ENCODE results near the gene CALU. TPM values are rescaled to one million over a fixed set of nuclear protein-coding genes. Genes with fewer than 3 reads are reported as not detected.
A peak's percentile ranks its signal among the peaks of the same experiment; 100 is the strongest.

CALU gene
- total RNA-seq, 1 donor from 2014 or later, result 131 TPM

DNA sequence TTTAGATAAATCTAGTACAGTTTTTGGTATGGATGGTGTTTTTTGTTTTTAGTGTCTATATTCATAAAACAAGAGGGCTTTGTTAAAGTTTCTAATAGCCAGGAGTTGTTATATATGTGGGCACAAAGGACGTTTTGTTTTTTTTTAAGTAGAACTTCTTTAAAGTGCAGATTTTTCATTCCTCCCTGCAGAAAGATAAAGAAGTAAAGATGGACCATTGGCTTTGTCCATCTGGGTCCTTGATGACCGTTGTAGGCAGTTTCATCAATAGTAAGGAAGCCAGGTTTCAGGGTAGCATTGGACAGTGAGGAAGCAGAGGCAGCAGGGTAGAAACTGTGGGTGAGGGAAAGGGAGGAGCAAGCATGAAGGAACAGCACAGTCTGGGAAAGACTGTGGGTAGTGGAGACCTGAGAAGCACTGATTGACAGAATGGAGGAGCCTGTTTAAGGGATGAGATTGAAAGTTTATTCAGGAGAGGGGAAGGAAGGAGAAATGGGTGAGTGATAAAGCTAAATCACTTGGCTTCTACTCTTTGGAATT, 5.3 kb downstream of the CALU start:
- Histone ChIP-seq H3K9ac (ENCODE audit: low read depth in 1 of 3, low read length in 3 of 3) (no peak overlapping the region), H3K9me3 (ENCODE audit: control insufficient read depth in 3 of 3, low read length in 3 of 3) (no peaks in the 10 kb centered on the region), H3K4me3 (ENCODE audit: low read length in 3 of 3) (no peak overlapping the region), H3K27ac (ENCODE audit: low read depth, low read length) (no peak overlapping the region), H3K4me1 (ENCODE audit: control insufficient read depth in 3 of 3, insufficient read depth in 3 of 3, low read length in 3 of 3) (peaks cover 15 to 29% (median 24%) of the 10 kb centered on the region in 3 donors), H3K27me3 (ENCODE audit: control insufficient read depth in 3 of 3, insufficient read depth in 3 of 3, low read length in 3 of 3) (no peaks in the 10 kb centered on the region), H3K36me3 (ENCODE audit: control insufficient read depth in 3 of 3, insufficient read depth in 3 of 3, low read length in 3 of 3) (peaks cover 9 to 10% (median 10%) of the 10 kb centered on the region in 3 donors)

- Histone ChIP-seq H3K4me3 (ENCODE audit: low read length in 3 of 3) (no peak overlapping the region), H3K27me3 (ENCODE audit: control insufficient read depth in 3 of 3, insufficient read depth in 3 of 3, low read length in 3 of 3) (no peaks in the 10 kb centered on the region), H3K9ac (ENCODE audit: low read depth in 1 of 3, low read length in 3 of 3) (no peak overlapping the region), H3K27ac (ENCODE audit: low read depth, low read length) (no peak overlapping the region), H3K36me3 (ENCODE audit: control insufficient read depth in 3 of 3, insufficient read depth in 3 of 3, low read length in 3 of 3) (peaks cover 10 to 17% (median 16%) of the 10 kb centered on the region in 3 donors), H3K9me3 (ENCODE audit: control insufficient read depth in 3 of 3, low read length in 3 of 3) (no peaks in the 10 kb centered on the region), H3K4me1 (ENCODE audit: control insufficient read depth in 3 of 3, insufficient read depth in 3 of 3, low read length in 3 of 3) (peaks cover 7 to 16% (median 13%) of the 10 kb centered on the region in 3 donors)
These were observed 6.5 kb downstream of the CALU start for GRCh38 chr7:128745706-128746105.

DNA sequence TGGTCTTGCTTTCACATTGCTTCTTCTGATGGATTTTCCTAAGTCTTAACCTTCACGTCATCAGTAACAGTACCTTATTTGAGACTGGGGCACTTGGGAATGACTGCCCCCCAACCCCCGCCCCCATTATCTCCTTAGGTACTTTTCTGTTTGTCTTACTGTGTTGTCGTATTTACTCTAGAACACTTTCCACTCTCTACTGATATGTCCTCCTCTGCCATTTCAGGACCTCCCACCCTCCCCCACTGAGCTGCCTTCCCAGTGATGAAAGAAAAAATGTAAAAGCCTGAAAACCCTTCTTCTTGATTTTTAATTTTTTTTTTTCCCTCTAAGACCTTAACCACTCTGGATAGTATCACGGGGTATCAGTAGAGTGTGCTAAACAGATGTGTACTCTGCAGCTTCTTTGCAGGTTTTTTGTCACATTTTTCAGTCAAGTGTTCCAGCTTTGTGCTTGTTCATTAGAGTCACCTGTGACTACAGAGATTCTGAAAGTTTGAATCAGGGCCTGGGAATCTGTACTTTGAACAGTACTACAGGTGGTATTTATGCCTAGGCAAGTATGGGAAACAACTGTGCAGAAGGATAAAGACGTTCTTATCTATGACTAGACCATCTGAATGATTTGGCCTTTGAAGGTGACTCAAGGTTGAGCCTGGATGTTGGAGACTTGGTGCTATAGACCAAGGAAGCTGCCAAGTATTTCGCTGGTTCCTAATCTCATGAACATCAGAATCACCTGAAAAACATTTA, 8.3 kb downstream of the CALU start:
- H3K4me1 ChIP-seq (ENCODE audit: control insufficient read depth in 3 of 3, insufficient read depth in 3 of 3, low read length in 3 of 3), result peaks cover 4 to 12% (median 8%) of the 10 kb centered on the region in 3 donors
- no peak overlapping the region for H3K9ac ChIP-seq (ENCODE audit: low read depth in 1 of 3, low read length in 3 of 3)
- H3K36me3 ChIP-seq (ENCODE audit: control insufficient read depth in 3 of 3, insufficient read depth in 3 of 3, low read length in 3 of 3), result peaks cover 10 to 17% (median 16%) of the 10 kb centered on the region in 3 donors

GRCh38 chr7:128752251-128752650, 13.1 kb downstream of the CALU start:
- H3K36me3 ChIP-seq (ENCODE audit: control insufficient read depth in 3 of 3, insufficient read depth in 3 of 3, low read length in 3 of 3), result peaks cover 10 to 24% (median 23%) of the 10 kb centered on the region in 3 donors
- no peak overlapping the region for H3K4me3 ChIP-seq (ENCODE audit: low read length in 3 of 3)
- H3K9me3 ChIP-seq (ENCODE audit: control insufficient read depth in 3 of 3, low read length in 3 of 3), result no peaks in the 10 kb centered on the region
- H3K27ac ChIP-seq (ENCODE audit: low read depth, low read length), result peak overlapping the region; percentile 14
- no peaks in the 10 kb centered on the region for H3K27me3 ChIP-seq (ENCODE audit: control insufficient read depth in 3 of 3, insufficient read depth in 3 of 3, low read length in 3 of 3)
- H3K9ac ChIP-seq (ENCODE audit: low read depth in 1 of 3, low read length in 3 of 3), result peak overlapping the region in 1 of 3 donors; percentile 38
- peaks cover 19 to 30% (median 24%) of the 10 kb centered on the region in 3 donors for H3K4me1 ChIP-seq (ENCODE audit: control insufficient read depth in 3 of 3, insufficient read depth in 3 of 3, low read length in 3 of 3)

More for the DNA sequence above, 8.3 kb downstream of the CALU start:
- Histone ChIP-seq H3K27me3 (ENCODE audit: control insufficient read depth in 3 of 3, insufficient read depth in 3 of 3, low read length in 3 of 3) (no peaks in the 10 kb centered on the region), H3K4me3 (ENCODE audit: low read length in 3 of 3) (no peak overlapping the region), H3K27ac (ENCODE audit: low read depth, low read length) (no peak overlapping the region), H3K9me3 (ENCODE audit: control insufficient read depth in 3 of 3, low read length in 3 of 3) (no peaks in the 10 kb centered on the region)

DNA sequence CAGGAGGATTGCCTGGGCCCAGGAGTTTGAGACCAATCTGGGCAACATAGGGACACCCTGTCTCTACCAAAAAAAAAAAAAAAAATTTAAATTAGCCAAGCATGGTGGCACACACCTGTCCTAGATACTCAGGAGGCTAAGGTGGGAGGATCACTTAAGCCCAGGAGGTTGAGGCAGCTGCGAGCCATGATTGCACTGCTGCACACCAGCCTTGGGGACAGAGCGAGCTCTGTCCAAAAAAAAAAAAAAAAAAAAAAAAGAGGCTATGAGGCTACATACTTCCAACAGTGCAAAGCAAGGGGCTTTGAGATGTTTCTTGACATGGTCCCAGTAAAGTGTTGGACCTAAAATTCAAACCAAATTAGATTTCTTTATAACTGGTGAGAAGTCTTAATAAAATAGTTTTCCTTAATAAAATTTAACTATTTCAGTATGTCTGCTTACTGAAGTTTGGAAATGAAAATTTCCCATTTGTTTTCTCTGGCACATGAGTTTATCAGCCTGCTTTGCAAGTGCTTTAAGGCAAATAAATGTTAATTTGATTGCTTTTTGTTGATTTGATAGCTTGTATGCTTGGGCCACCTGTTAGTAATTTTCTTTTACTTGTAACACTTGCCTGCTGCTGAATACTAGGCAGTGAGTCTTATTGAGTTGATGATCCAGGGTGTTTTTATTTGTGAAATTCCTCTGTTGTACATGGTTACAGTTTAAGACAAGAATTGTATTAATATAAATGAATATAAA, 16.1 kb downstream of the CALU start:
- peak overlapping the region in 1 of 3 donors; percentile 19 for H3K4me3 ChIP-seq (ENCODE audit: low read length in 3 of 3)
- H3K9me3 ChIP-seq (ENCODE audit: control insufficient read depth in 3 of 3, low read length in 3 of 3), result no peaks in the 10 kb centered on the region
- H3K4me1 ChIP-seq (ENCODE audit: control insufficient read depth in 3 of 3, insufficient read depth in 3 of 3, low read length in 3 of 3), result peaks cover 19 to 25% (median 24%) of the 10 kb centered on the region in 3 donors
- H3K27ac ChIP-seq (ENCODE audit: low read depth, low read length), result peak overlapping the region; percentile 80
- peaks cover 13 to 26% (median 24%) of the 10 kb centered on the region in 3 donors for H3K36me3 ChIP-seq (ENCODE audit: control insufficient read depth in 3 of 3, insufficient read depth in 3 of 3, low read length in 3 of 3)
- H3K9ac ChIP-seq (ENCODE audit: low read depth in 1 of 3, low read length in 3 of 3), result peak overlapping the region; percentile 35 to 58 (median 47)
- no peaks in the 10 kb centered on the region for H3K27me3 ChIP-seq (ENCODE audit: control insufficient read depth in 3 of 3, insufficient read depth in 3 of 3, low read length in 3 of 3)

DNA sequence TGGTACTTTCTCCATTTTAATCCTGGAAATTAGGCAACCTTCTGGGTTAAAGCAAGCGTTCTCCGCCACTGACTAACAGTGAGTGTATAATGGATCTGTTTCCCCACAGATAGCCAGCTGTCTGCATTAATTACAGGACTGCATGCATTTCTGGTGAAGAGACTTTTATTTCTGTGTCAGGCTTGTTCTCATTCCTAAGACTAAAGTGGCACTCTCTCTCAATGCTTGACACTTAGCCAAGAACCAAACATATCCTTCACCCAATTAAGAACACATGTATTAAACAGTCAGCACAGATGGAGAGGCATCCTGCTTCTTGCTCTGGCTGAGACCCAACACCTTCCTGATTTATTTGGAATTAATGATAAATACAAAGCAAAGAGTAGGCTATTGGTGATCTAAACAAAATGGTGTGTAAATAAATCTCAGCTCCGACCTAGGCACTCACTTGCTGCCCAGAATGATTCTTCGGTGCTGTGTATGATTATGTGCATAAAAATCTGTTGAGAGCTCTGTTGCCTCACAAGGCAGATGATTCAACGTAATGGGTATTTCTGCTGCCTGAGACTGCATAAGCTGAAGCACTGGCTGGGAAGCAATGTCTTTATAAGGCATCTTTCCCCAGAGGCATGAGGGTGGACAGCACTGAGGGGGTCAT, 16.8 kb downstream of the CALU start:
- peak overlapping the region in 1 of 3 donors; percentile 19 for H3K4me3 ChIP-seq (ENCODE audit: low read length in 3 of 3)
- H3K36me3 ChIP-seq (ENCODE audit: control insufficient read depth in 3 of 3, insufficient read depth in 3 of 3, low read length in 3 of 3), result peaks cover 13 to 25% (median 23%) of the 10 kb centered on the region in 3 donors
- peak overlapping the region; percentile 80 for H3K27ac ChIP-seq (ENCODE audit: low read depth, low read length)
- H3K27me3 ChIP-seq (ENCODE audit: control insufficient read depth in 3 of 3, insufficient read depth in 3 of 3, low read length in 3 of 3), result no peaks in the 10 kb centered on the region
- peaks cover 19 to 25% (median 24%) of the 10 kb centered on the region in 3 donors for H3K4me1 ChIP-seq (ENCODE audit: control insufficient read depth in 3 of 3, insufficient read depth in 3 of 3, low read length in 3 of 3)
- peak overlapping the region; percentile 35 to 58 (median 47) for H3K9ac ChIP-seq (ENCODE audit: low read depth in 1 of 3, low read length in 3 of 3)
- no peaks in the 10 kb centered on the region for H3K9me3 ChIP-seq (ENCODE audit: control insufficient read depth in 3 of 3, low read length in 3 of 3)

- Histone ChIP-seq H3K9me3 (ENCODE audit: control insufficient read depth in 3 of 3, low read length in 3 of 3) (no peaks in the 10 kb centered on the region), H3K4me3 (ENCODE audit: low read length in 3 of 3) (no peak overlapping the region), H3K27ac (ENCODE audit: low read depth, low read length) (peak overlapping the region; percentile 80), H3K4me1 (ENCODE audit: control insufficient read depth in 3 of 3, insufficient read depth in 3 of 3, low read length in 3 of 3) (peaks cover 13 to 20% (median 20%) of the 10 kb centered on the region in 3 donors), H3K9ac (ENCODE audit: low read depth in 1 of 3, low read length in 3 of 3) (no peak overlapping the region), H3K36me3 (ENCODE audit: control insufficient read depth in 3 of 3, insufficient read depth in 3 of 3, low read length in 3 of 3) (peaks cover 13 to 33% (median 27%) of the 10 kb centered on the region in 3 donors), H3K27me3 (ENCODE audit: control insufficient read depth in 3 of 3, insufficient read depth in 3 of 3, low read length in 3 of 3) (no peaks in the 10 kb centered on the region)
These were observed 18.0 kb downstream of the CALU start for GRCh38 chr7:128757203-128757602.

DNA sequence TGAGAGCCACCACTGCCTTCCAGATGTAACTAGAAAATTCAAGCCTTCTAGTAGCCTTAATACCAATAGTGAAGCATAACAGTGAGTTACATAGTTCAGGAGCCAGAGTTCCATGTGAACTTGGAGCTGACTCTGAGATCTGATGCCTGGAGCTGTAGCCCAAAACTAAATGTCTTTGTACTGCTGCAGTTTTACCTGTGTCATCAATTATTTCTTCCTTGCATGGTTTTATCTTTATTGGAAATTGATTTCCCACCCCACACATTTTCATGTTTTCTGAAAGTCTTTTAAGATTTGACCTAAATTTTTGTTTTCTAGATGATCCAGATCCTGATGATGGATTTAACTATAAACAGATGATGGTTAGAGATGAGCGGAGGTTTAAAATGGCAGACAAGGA, 19.4 kb downstream of the CALU start:
- Histone ChIP-seq H3K36me3 (ENCODE audit: control insufficient read depth in 3 of 3, insufficient read depth in 3 of 3, low read length in 3 of 3) (peaks cover 13 to 36% (median 28%) of the 10 kb centered on the region in 3 donors), H3K4me3 (ENCODE audit: low read length in 3 of 3) (no peak overlapping the region)

DNA sequence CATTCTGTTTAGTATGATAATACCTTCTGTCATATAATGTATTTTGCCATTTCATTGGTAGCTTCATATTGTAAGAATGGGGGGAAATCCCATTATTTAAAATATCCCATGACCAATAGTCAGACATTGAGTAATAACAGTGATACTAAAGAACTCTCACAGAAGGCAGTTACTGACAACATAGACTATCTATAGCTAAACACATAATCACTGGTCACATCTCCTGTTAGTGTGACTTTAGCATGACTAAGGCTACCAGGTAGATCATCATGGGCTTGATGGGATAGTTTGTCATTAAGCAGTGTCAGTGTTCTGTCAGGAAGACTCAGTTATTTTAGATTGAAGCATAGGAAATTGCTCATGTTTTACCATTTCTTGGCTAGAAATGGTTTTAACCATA, 20.1 kb downstream of the CALU start:
- no peaks in the 10 kb centered on the region for H3K27me3 ChIP-seq (ENCODE audit: control insufficient read depth in 3 of 3, insufficient read depth in 3 of 3, low read length in 3 of 3)
- no peaks in the 10 kb centered on the region for H3K9me3 ChIP-seq (ENCODE audit: control insufficient read depth in 3 of 3, low read length in 3 of 3)
- no peak overlapping the region for H3K4me3 ChIP-seq (ENCODE audit: low read length in 3 of 3)
- no peak overlapping the region for H3K9ac ChIP-seq (ENCODE audit: low read depth in 1 of 3, low read length in 3 of 3)
- peaks cover 10 to 20% (median 20%) of the 10 kb centered on the region in 3 donors for H3K4me1 ChIP-seq (ENCODE audit: control insufficient read depth in 3 of 3, insufficient read depth in 3 of 3, low read length in 3 of 3)
- no peak overlapping the region for H3K27ac ChIP-seq (ENCODE audit: low read depth, low read length)
- H3K36me3 ChIP-seq (ENCODE audit: control insufficient read depth in 3 of 3, insufficient read depth in 3 of 3, low read length in 3 of 3), result peaks cover 13 to 34% (median 30%) of the 10 kb centered on the region in 3 donors

More for the DNA sequence above, 19.4 kb downstream of the CALU start:
- Histone ChIP-seq H3K27ac (ENCODE audit: low read depth, low read length) (no peak overlapping the region), H3K9ac (ENCODE audit: low read depth in 1 of 3, low read length in 3 of 3) (no peak overlapping the region), H3K4me1 (ENCODE audit: control insufficient read depth in 3 of 3, insufficient read depth in 3 of 3, low read length in 3 of 3) (peaks cover 10 to 20% (median 20%) of the 10 kb centered on the region in 3 donors), H3K27me3 (ENCODE audit: control insufficient read depth in 3 of 3, insufficient read depth in 3 of 3, low read length in 3 of 3) (no peaks in the 10 kb centered on the region), H3K9me3 (ENCODE audit: control insufficient read depth in 3 of 3, low read length in 3 of 3) (no peaks in the 10 kb centered on the region)

All from skeletal muscle tissue (tissue), 4 donors.